ENCODE results near the gene ZHX3. TPM values are rescaled to one million over a fixed set of nuclear protein-coding genes. Genes with fewer than 3 reads are reported as not detected.
"Not testable (repeated sequence)": the region's sequence is repeated elsewhere in the genome, so short reads cannot be mapped to it uniquely, and the experiment has no call there.

ZHX3 gene
- total RNA-seq, 1 experiment from 2014 or later: 5.4 TPM

DNA sequence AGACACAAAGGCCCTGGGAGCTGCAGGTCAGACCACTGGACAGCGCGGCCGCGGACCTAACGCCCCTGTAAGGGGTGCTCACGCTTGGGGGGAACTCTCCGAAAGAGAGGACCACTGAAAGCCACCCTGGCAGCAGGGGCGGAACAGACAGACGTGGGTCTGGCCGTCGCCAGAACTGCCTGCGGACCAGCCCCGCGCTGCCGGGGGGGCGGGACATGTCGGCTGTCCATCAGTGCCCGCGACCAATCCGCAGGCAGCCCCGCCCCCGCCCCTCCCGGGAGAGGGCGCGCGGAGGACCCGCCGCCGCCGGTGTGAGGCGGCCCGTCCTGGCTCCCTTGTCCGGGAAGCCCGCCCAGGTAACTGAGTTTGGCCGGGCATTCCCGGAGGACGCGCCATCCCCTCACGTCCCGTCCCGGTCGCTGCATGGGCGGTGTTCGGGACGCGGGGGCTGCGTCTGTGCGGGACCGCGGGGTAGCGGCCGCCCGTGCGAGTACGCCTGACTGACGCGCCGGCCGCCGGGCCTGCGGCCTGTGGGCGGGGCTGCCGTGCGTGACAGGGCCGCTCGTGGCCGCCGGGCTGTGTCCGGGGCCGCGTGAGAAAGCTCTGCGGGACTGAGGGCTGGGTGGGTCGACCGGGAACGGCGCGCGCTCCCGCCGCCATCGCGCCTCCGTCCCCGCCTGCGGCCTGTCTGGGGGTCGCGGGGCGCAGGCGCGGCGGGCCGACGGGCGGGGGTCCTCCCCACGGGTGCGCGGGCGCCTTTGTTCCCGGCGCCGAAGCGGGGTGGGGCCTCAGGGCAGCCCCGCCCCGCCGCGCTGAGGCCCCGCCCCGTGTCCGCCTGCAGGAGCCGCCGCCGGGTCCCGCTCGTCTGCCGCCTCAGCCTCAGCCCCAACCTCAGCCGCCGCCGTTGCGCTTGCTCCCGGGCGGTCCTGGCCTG lies 180.6 kb downstream of the ZHX3 start, which contains the start of gene PLCG1:
PLCG1 (plus strand) TSS at position 864 of the 934 bp plus-strand sequence. CDS start 99 bp downstream, outside the sequence.
- DNase-seq (ENCODE audit: low read depth): peak; percentile 88

DNA sequence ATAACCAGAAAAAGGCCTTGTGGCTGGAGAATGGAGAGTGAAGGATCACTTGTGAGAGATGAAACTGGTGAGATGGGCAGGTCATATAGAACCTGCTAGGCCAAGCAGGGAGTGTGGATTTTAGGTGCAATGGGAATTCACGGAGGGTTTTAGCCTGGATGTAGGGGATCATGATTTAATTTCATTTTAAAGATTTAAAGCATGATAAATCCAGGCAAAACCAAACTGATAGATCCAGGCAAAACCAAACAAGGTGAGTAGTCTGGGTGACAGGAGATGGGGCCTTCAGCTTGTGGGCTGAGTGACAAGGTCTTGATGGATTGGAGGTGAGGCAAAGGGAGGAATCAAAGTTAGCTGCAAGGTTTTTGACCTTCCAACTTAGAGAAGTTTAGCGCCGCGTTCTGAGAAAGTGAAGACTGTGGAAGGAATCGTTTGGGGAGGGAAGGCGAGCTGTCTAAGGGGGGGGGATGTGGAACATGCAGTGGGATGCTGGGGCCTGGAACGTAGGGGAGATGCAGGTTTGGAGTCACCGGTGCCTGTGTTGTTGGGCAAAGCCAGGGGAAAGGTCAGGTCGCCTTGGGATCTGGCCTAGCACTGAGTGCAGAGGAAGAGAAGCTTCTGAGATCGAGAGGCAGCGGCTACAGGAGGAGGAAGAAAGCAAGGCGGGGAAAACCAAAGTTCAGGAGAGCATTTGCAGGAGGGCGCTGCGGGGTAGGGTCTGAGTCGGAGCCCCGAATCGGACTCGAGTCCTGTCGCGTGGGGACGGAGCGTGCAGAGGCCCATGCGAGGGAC lies 181.4 kb downstream of the ZHX3 start:
- DNase-seq (ENCODE audit: low read depth): no peak

DNA sequence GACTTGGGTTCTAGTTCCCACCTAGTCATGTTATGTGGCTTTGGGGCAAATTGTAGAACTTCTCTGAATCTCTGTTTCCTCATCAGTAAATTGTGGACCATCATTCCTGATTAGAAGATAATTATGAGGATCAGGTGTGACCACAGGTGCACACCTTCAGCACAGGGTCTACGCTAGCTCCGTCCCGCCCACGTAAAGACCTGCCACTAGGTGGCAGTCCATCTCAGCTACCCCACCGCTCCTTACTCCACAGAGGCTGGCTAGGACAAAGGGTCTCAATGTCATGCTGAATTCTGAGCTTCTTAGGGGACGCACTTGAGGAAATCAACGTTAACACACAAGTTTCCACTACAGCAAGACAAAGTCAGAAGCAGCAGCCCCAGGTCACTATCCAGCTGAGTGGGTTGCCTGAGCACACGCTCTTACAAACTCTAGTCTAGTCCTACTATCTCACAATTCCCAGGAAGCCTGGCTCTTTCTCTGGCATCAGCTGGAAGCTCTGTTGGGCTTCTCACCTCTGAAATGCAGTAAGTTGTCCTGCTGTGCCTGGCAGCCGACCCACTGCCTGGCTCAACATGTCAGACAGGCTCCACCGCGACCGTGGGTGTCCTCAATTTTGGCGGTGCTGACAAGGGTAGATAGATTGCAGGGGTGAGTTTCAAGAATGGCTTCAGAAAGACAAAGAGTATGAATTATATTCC lies 182.2 kb downstream of the ZHX3 start:
- peak; percentile 43 for DNase-seq (ENCODE audit: low read depth)

DNA sequence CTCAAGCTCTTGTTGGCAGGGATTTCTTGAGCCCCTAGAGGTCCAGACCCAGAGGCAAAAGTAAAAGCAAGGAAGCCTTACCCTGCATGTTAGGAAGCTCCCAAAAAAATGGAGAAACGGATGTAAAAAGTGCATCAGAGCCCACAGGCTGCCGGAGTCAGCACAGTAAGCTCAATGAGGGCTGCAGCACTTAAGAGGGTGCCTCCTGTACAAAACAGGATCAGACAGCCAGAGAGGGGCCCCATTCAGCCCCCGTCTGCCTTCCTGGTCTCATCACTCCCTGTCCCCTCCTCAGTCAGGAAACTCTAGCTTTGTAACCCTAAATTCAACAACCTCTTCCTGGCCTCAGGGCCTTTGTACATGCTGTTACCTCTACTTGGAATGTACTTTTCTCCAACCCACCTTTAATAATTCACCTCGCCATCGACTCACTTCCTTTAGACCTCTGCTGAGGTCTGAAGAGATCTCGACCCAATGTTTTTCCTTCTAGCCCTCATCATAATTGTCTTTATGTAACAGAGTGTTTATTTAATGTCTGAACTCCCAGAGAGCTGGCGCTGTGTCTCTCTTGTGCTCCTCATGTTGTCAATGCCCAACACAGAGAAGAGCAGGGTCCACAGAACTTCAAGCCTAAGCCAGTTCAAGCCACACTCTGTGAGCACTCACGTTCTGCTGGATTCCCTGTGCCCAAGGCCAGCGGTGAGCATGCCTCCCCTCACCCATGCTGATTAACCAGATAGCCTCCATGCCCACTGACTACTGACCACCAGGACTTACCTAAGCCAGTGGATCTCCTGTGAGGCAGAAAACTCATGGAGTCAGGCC lies 183.0 kb downstream of the ZHX3 start:
- no peak for DNase-seq (ENCODE audit: low read depth)

DNA sequence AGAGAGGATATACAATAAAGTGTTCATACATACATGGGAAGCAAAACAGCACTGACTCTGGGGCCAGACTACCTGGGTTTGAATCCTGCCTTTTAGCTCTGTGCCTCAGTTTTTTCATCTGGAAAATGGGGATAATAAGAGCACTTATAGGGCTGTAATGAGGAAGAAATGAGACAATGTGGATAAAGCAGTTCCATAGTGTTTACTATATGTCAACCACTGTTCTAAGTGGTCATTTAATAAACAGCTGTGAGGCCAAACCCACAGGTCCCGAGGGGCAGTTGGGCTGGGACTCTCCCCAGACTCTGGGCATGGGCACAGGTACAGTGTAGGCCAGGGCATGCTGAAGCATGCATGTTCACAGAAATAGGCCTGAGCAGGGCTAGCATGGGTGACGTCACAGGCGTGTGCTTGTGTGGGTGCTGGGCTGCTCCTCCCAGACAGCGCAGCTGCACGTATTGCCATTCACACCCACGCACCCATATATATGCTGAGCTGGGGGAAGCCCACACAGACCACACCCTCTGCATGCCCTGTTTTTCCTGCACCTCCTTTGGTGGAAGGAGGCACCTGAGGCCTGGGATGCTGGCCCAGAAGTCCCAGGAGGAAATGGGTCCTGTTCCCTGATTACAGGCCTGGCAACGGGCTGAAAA lies 183.7 kb downstream of the ZHX3 start:
- DNase-seq (ENCODE audit: low read depth): no peak

DNA sequence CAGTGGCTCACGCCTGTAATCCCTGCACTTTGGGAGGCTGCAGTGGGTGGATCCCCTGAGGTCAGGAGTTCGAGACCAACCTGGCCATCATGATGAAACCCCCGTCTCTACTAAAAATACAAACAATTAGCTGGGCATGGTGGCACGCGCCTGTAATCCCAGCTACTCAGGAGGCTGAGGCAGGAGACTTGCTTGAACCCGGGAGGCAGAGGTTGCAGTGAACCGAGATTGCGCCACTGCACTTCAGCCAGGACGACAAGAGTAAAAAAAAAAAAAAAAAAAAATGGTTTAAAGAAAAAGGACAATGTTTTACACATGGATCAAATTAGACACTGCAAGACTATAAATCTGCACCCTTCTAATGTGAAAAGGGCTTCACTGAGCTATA lies 185.1 kb downstream of the ZHX3 start:
- not testable (repeated sequence) for DNase-seq (ENCODE audit: low read depth)

DNA sequence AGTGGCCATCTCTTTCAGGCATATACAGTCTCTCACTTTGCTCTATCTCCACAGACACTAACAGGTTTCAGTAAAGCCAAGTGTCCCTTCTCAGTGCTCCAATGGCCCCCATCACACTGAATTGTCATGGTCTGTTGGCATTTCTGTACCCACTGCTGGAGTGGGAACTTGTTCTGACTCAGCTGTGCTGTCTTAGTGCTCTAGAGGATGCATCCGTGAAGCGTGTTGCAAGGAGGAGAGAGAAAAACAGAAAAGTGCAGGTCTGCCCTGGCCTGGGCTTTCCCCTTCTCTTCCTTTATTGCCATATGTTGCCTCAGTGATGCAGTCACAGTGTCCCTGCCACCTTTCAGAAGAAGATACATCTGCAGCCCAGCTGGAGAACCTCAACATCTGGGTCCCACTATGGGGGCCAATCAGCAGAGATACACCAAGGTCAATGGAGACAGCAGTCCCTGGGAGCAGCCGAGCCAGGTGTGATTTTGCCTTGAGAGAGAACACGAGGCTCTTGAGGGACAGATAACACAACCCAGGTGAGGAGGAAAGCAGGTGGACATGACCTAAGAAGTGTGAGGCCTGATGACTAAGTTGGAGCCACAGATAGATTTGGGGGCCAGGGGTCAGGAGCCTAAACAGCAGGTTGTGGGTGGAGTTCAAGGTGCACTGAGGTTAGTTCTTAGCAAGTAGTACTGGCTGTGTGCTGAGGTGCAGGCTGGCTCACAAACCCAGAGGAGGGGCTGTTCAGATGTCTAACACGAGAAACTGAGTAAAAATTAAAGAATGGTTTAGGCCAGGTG lies 185.7 kb downstream of the ZHX3 start:
- no peak for DNase-seq (ENCODE audit: low read depth)

Other genes with a start within 250 kb of the ZHX3 start
- gene PLCG1, start 180.2 kb downstream of the ZHX3 start, total RNA-seq (2014; rRNA removed; shearing (Covaris generic)): 18.5 and 37.1 TPM in 2 replicates
- gene LPIN3, start 23.1 kb upstream of the ZHX3 start, total RNA-seq (2014; rRNA removed; shearing (Covaris generic)): 0.06 TPM in 1 of 2 replicates, not detected in the other
- gene EMILIN3, start 49.1 kb upstream of the ZHX3 start, total RNA-seq (2014; rRNA removed; shearing (Covaris generic)): 0.23 TPM in 1 of 2 replicates, not detected in the other